H9 (cell line): ENCODE results near the gene KRTAP12-3. TPM values are rescaled to one million over a fixed set of nuclear protein-coding genes. Genes with fewer than 3 reads are reported as not detected.

Experiments used
- DNase-seq: peaks from one replicate; pipeline ENCODE4 v3.0.0-alpha.2; 2017
- H2AFZ ChIP-seq: one replicate; pipeline ENCODE4 v1.6.1; 2013; ENCODE audit warnings: mild to moderate bottlenecking, low read length, control low read depth, moderate library complexity
- H2AK5ac ChIP-seq: 2 replicates; pipeline ENCODE4 v1.6.1; 2013; ENCODE audit warnings: low read length, control low read depth, mixed read lengths; ENCODE audit not compliant: insufficient read length
- H2BK120ac ChIP-seq: one replicate; pipeline ENCODE4 v1.6.1; 2013; ENCODE audit warnings: low read depth, mild to moderate bottlenecking, low read length, control low read depth, inconsistent platforms; ENCODE audit not compliant: poor library complexity, severe bottlenecking
- H2BK12ac ChIP-seq: 2 replicates; pipeline ENCODE4 v1.6.1; 2013; ENCODE audit warnings: low read length, control low read depth, mixed read lengths, low read depth; ENCODE audit not compliant: insufficient read length
- H2BK15ac ChIP-seq: 2 replicates; pipeline ENCODE4 v1.6.1; 2013; ENCODE audit warnings: low read depth, low read length, control low read depth
- H2BK20ac ChIP-seq: one replicate; pipeline ENCODE4 v1.6.1; 2013; ENCODE audit warnings: low read depth, mild to moderate bottlenecking, low read length, control low read depth, inconsistent platforms; ENCODE audit not compliant: poor library complexity, severe bottlenecking
- H2BK5ac ChIP-seq: 2 replicates; pipeline ENCODE4 v1.6.1; 2013; ENCODE audit warnings: low read length, control low read depth, mixed read lengths; ENCODE audit not compliant: insufficient read length
- H3K14ac ChIP-seq: 2 replicates; pipeline ENCODE4 v1.6.1; 2013; ENCODE audit warnings: low read length, control low read depth; ENCODE audit not compliant: insufficient read depth
- H3K18ac ChIP-seq: 2 replicates; pipeline ENCODE4 v1.6.1; 2013; ENCODE audit warnings: low read depth, mild to moderate bottlenecking, mixed read lengths, low read length, control low read depth; ENCODE audit not compliant: insufficient read length
- H3K23ac ChIP-seq: 2 replicates; pipeline ENCODE4 v1.6.1; 2013; ENCODE audit warnings: low read length, control low read depth, mixed read lengths, low read depth; ENCODE audit not compliant: insufficient read length
- H3K23me2 ChIP-seq: 2 replicates; pipeline ENCODE4 v1.6.1; 2013; ENCODE audit warnings: low read depth, mild to moderate bottlenecking, mixed read lengths, low read length, control low read depth; ENCODE audit not compliant: insufficient read length, poor library complexity, severe bottlenecking
- H3K27ac ChIP-seq: 2 replicates; pipeline ENCODE4 v1.5.1; 2013; ENCODE audit warnings: low read length, control low read depth, mixed read lengths, low read depth; ENCODE audit not compliant: insufficient read length
- H3K27me3 ChIP-seq: 2 replicates; pipeline ENCODE4 v1.6.1; 2013; ENCODE audit warnings: low read length, control low read depth, inconsistent platforms; ENCODE audit not compliant: insufficient read depth
- H3K4ac ChIP-seq: 2 replicates; pipeline ENCODE4 v1.6.1; 2013; ENCODE audit warnings: low read depth, mild to moderate bottlenecking, control low read depth, inconsistent platforms, low read length, moderate library complexity
- H3K4me1 ChIP-seq: 2 replicates; pipeline ENCODE4 v1.6.1; 2013; ENCODE audit warnings: low read length, control low read depth, inconsistent platforms; ENCODE audit not compliant: insufficient read depth
- H3K4me2 ChIP-seq: 2 replicates; pipeline ENCODE4 v1.6.1; 2013; ENCODE audit warnings: low read length, control low read depth, mixed read lengths; ENCODE audit not compliant: insufficient read length, insufficient read depth
- H3K56ac ChIP-seq: 2 replicates; pipeline ENCODE4 v1.6.1; 2013; ENCODE audit warnings: low read depth, mild to moderate bottlenecking, mixed read lengths, low read length, control low read depth; ENCODE audit not compliant: insufficient read length
- H3K79me1 ChIP-seq: 2 replicates; pipeline ENCODE4 v1.6.1; 2013; ENCODE audit warnings: low read depth, mild to moderate bottlenecking, moderate library complexity, low read length, control low read depth, inconsistent platforms; ENCODE audit not compliant: insufficient read depth, poor library complexity, severe bottlenecking
- H3K79me2 ChIP-seq: 2 replicates; pipeline ENCODE4 v1.6.1; 2013; ENCODE audit warnings: low read length, control low read depth, inconsistent platforms; ENCODE audit not compliant: insufficient read depth
- H3K9ac ChIP-seq: 2 replicates; pipeline ENCODE4 v1.6.1; 2013; ENCODE audit warnings: low read length, control low read depth, mixed read lengths; ENCODE audit not compliant: insufficient read length; ENCODE audit errors: extremely low read depth
- H3K9me3 ChIP-seq: one replicate; pipeline ENCODE4 v1.6.1; 2013; ENCODE audit warnings: low read depth, low read length, inconsistent platforms; ENCODE audit not compliant: control insufficient read depth
- H3T11ph ChIP-seq: one replicate; pipeline ENCODE4 v1.6.1; 2013; ENCODE audit warnings: mild to moderate bottlenecking, low read length, control low read depth, inconsistent platforms
- H4K20me1 ChIP-seq: one replicate; pipeline ENCODE4 v1.6.1; 2013; ENCODE audit not compliant: control insufficient read depth, insufficient read length, insufficient read depth
- H4K5ac ChIP-seq: 2 replicates; pipeline ENCODE4 v1.6.1; 2013; ENCODE audit warnings: low read depth, mild to moderate bottlenecking, mixed read lengths, low read length, control low read depth; ENCODE audit not compliant: insufficient read length
- H4K8ac ChIP-seq: replicated peaks from 2 replicates; pipeline ENCODE4 v1.6.1; 2013; ENCODE audit warnings: low read length, control low read depth, mixed read lengths, low read depth; ENCODE audit not compliant: insufficient read length
- H4K91ac ChIP-seq: 2 replicates; pipeline ENCODE4 v1.6.1; 2013; ENCODE audit warnings: low read depth, mild to moderate bottlenecking, moderate library complexity, mixed read lengths, low read length, control low read depth; ENCODE audit not compliant: insufficient read length
- H3K27ac Mint-ChIP-seq, 3 experiments: 2 replicates in 2 of 3; 3 replicates in 1 of 3; pipeline ENCODE4 v1.8.0; 2020 to 2021; ENCODE audit warnings: mixed read lengths in 3 of 3, mild to moderate bottlenecking in 1 of 3, moderate library complexity in 1 of 3
- H3K27me3 Mint-ChIP-seq: 2 replicates; pipeline ENCODE4 v1.8.0; 2021; ENCODE audit warnings: low read depth, mild to moderate bottlenecking, moderate library complexity, mixed read lengths
- H3K36me3 Mint-ChIP-seq, 3 experiments: 2 replicates in 2 of 3; 3 replicates in 1 of 3; pipeline ENCODE4 v1.8.0; 2020 to 2021; ENCODE audit warnings: low read depth in 3 of 3, mixed read lengths in 3 of 3; ENCODE audit not compliant: insufficient read depth in 1 of 3
- H3K4me1 Mint-ChIP-seq, 2 experiments: 2 replicates each; pipeline ENCODE4 v1.8.0; 2020; ENCODE audit warnings: mixed read lengths in 2 of 2
- H3K4me3 Mint-ChIP-seq, 2 experiments: 2 replicates in 1 of 2; 3 replicates in 1 of 2; pipeline ENCODE4 v1.8.0; 2020 to 2021; ENCODE audit warnings: mild to moderate bottlenecking in 2 of 2, mixed read lengths in 2 of 2, moderate library complexity in 1 of 2
- H3K9me3 Mint-ChIP-seq, 2 experiments: 2 replicates in 1 of 2; 3 replicates in 1 of 2; pipeline ENCODE4 v1.8.0; 2020; ENCODE audit warnings: mild to moderate bottlenecking in 2 of 2, mixed read lengths in 2 of 2, moderate library complexity in 1 of 2
- CTCF ChIP-seq: fragments of 200-600 bp; sonication (generic); conservative IDR thresholded peaks from 3 replicates; pipeline ENCODE4 v1.8.0; 2021; ENCODE audit warnings: antibody characterized with exemption, mild to moderate bottlenecking
- WGBS: extraction: QIAGEN DNeasy Blood & Tissue Kit; methylation state at CpG from one replicate; pipeline ENCODE4 v1.1.7; 2013; ENCODE audit warnings: missing lambda C conversion rate, low lambda C conversion rate, mixed read lengths; ENCODE audit not compliant: insufficient read length; ENCODE audit errors: extremely low coverage; 5-methylcytosine and 5-hydroxymethylcytosine counted together
- total RNA-seq: library from RNA; stranded (reverse); gene quantifications from 2 replicates; pipeline ENCODE4 v1.2.1, GENCODE V29; 2021

The KRTAP12-3 gene
- total RNA-seq, 1 experiment from 2014 or later: not detected

- peak overlapping the region in 1 of 3 experiments; percentile 57; a peak in 1 of 7 replicates for H3K27ac Mint-ChIP-seq
- peaks cover 10 to 28% (median 26%) of the 10 kb centered on the region in 3 experiments for H3K36me3 Mint-ChIP-seq
Observed at GRCh38 chr21:44614961-44615391, 42.8 kb upstream of the KRTAP12-3 start.

More at GRCh38 chr21:44614961-44615391, 42.8 kb upstream of the KRTAP12-3 start:
- peak; percentile 19 for DNase-seq
- Mint-ChIP-seq H3K4me1 (peaks cover 27% of the 10 kb centered on the region in 2 experiments), H3K27me3 (peaks cover 4% of the 10 kb centered on the region), H3K9me3 (peaks cover 34 to 42% of the 10 kb centered on the region in 2 experiments), H3K4me3 (no peak overlapping the region)
- Histone ChIP-seq H3K9ac (no peak overlapping the region), H3K23me2 (no peaks in the 10 kb centered on the region), H3K4me1 (no peaks in the 10 kb centered on the region), H3K4me2 (no peak overlapping the region), H2AFZ (no peak overlapping the region), H3K14ac (no peak overlapping the region), H4K91ac (no peak overlapping the region), H3K79me2 (no peaks in the 10 kb centered on the region), H2BK15ac (no peak overlapping the region), H3K18ac (no peak overlapping the region), H2BK5ac (no peak overlapping the region), H3T11ph (no peak overlapping the region), H2AK5ac (no peak overlapping the region), H4K8ac (no peak overlapping the region), H3K56ac (no peak overlapping the region), H3K9me3 (peaks cover 10% of the 10 kb centered on the region), H4K20me1 (no peaks in the 10 kb centered on the region), H3K4ac (no peak overlapping the region), H3K27me3 (no peaks in the 10 kb centered on the region), H3K27ac (no peak overlapping the region), H2BK12ac (no peak overlapping the region), H3K23ac (no peak overlapping the region), H3K79me1 (no peaks in the 10 kb centered on the region), H2BK20ac (no peak overlapping the region), H2BK120ac (no peak overlapping the region), H4K5ac (no peak overlapping the region)
- no CpG with 5 or more reads among the region's 28 CpGs for WGBS
- no peak for TF ChIP-seq CTCF
